Measurements from ENCODE around the gene CCDC137.

DNA sequence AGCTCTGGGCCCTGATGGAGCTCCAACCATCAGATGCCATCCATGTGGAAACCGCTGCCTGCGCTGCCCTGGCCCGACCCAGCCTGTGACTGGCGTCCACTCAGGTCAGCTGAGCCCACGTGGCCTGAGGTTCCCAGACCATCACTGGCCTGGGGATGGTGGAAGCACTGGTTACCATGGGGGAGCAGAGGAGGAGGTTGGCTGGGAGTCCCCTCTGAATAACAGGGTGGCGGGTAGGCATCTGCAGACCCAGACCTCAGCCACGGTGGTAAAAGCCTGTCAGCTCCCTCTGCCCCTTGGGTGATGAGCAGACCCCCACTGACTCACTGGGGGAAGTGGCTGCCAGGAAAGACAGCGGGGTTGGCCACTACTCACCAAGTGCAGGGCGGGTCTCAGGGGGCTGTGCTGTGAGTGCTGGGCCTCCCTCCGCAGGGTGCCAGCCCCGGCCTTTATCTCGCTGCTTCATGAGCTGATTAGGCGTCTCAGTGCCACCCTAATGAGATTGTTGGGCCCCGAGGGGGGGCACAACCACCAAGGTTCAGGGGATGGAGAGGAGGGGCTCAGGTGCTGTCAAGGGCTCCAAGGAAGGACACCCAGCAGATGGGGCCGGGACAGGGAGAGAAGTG is 10.3 kb upstream of the CCDC137 start, which contains the start of gene PDE6G:
- TF ChIP-seq NFIC (IDR thresholded peaks at IDR 0.05; ENCODE audit: borderline replicate concordance): no peak
- no peak for TF ChIP-seq CTCF (IDR thresholded peaks at IDR 0.05)
- TF ChIP-seq, protein P1, sequence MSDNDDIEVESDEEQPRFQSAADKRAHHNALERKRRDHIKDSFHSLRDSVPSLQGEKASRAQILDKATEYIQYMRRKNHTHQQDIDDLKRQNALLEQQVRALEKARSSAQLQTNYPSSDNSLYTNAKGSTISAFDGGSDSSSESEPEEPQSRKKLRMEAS (IDR thresholded peaks at IDR 0.05; ENCODE audit: low read depth): no peak
- TF ChIP-seq GABPA (IDR thresholded peaks at IDR 0.05; ENCODE audit: low read depth): no peak
- no peak for TF ChIP-seq POLR2AphosphoS5 (IDR thresholded peaks at IDR 0.05; ENCODE audit: low read depth, low read length)
- no peak for TF ChIP-seq RAD21 (IDR thresholded peaks at IDR 0.05; ENCODE audit: low read length)
